ENCODE results near the gene CDCA4.

Gene CDCA4

DNA sequence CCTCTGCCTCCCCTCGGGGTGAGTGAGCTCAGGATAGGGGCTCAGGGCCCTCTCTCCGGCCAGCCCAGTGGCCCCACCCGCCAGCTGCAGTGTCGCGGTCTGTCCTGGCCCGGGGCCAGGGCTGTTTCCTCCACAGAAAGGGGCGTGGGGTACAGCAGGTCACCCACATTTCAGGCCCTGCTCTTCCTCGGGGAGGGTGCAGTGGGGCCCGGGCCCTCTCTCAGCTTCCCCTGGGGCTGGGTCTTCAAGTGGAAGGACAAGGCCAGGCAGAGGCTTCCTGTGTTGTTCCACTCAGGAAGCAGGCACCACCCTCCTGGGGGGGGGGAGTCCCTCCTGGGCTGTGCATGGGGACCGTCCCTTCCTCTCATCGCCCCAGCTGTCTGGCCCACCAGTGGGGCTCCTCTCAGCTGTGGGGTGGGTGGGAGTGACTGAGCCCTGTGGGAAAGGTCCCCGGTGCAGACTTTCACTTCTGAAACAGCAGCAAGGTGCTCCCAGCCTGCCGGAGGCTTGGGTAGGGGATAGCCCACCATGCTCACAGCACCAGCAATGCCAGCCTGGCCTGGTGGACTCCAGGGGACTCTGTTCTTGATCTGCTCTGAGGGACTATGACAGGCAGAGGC is 40.7 kb upstream of the CDCA4 start:
- H3K27ac ChIP-seq (ENCODE audit: low read depth, low read length, poor library complexity, severe bottlenecking), result no peak overlapping the region
- no peaks in the 10 kb centered on the region for H3K36me3 ChIP-seq (ENCODE audit: insufficient read depth, low read length)
- no peak overlapping the region for H2AFZ ChIP-seq (ENCODE audit: low read length)
- H3K27me3 ChIP-seq (ENCODE audit: insufficient read depth, low read length), result peaks cover 51% of the 10 kb centered on the region
- H3K4me2 ChIP-seq (ENCODE audit: low read length), result no peak overlapping the region
- H4K20me1 ChIP-seq (ENCODE audit: insufficient read depth, low read length), result no peaks in the 10 kb centered on the region
- no peaks in the 10 kb centered on the region for H3K9me3 ChIP-seq (ENCODE audit: low read length)
- H3F3A ChIP-seq (ENCODE audit: insufficient read depth, low read length), result no peaks in the 10 kb centered on the region
- TF ChIP-seq EZH2 (IDR thresholded peaks at IDR 0.05; ENCODE audit: borderline replicate concordance, low read length) (no peak), CTCF (IDR thresholded peaks at IDR 0.05; ENCODE audit: low read length) (no peak)
- no peak overlapping the region for H3K9ac ChIP-seq (ENCODE audit: low read length)
- H3K4me3 ChIP-seq (ENCODE audit: low read depth, low read length, poor library complexity, severe bottlenecking), result no peak overlapping the region
- H3K4me1 ChIP-seq (ENCODE audit: insufficient read depth, low read length, severe bottlenecking), result no peaks in the 10 kb centered on the region
- no peaks in the 10 kb centered on the region for H3K9me2 ChIP-seq (ENCODE audit: low read depth, low read length)
- H3K79me2 ChIP-seq (ENCODE audit: insufficient read depth, low read length), result no peaks in the 10 kb centered on the region

- no peaks in the 10 kb centered on the region for H3K9me3 ChIP-seq (ENCODE audit: low read length)
- no peaks in the 10 kb centered on the region for H3F3A ChIP-seq (ENCODE audit: insufficient read depth, low read length)
- no peak overlapping the region for H3K9ac ChIP-seq (ENCODE audit: low read length)
- H3K27ac ChIP-seq (ENCODE audit: low read depth, low read length, poor library complexity, severe bottlenecking), result no peak overlapping the region
- no peaks in the 10 kb centered on the region for H4K20me1 ChIP-seq (ENCODE audit: insufficient read depth, low read length)
- peaks cover 55% of the 10 kb centered on the region for H3K27me3 ChIP-seq (ENCODE audit: insufficient read depth, low read length)
- H3K4me1 ChIP-seq (ENCODE audit: insufficient read depth, low read length, severe bottlenecking), result no peaks in the 10 kb centered on the region
- H3K36me3 ChIP-seq (ENCODE audit: insufficient read depth, low read length), result no peaks in the 10 kb centered on the region
- no peaks in the 10 kb centered on the region for H3K79me2 ChIP-seq (ENCODE audit: insufficient read depth, low read length)
- no peak overlapping the region for H3K4me2 ChIP-seq (ENCODE audit: low read length)
- H3K4me3 ChIP-seq (ENCODE audit: low read depth, low read length, poor library complexity, severe bottlenecking), result no peak overlapping the region
- no peak for TF ChIP-seq CTCF (IDR thresholded peaks at IDR 0.05; ENCODE audit: low read length)
- no peak for TF ChIP-seq EZH2 (IDR thresholded peaks at IDR 0.05; ENCODE audit: borderline replicate concordance, low read length)
- H2AFZ ChIP-seq (ENCODE audit: low read length), result no peak overlapping the region
- no peaks in the 10 kb centered on the region for H3K9me2 ChIP-seq (ENCODE audit: low read depth, low read length)
These were observed 40.0 kb upstream of the CDCA4 start for GRCh38 chr14:105060751-105061427.

- no peak overlapping the region for H2AFZ ChIP-seq (ENCODE audit: low read length)
- H3K4me2 ChIP-seq (ENCODE audit: low read length), result no peak overlapping the region
- H3K27me3 ChIP-seq (ENCODE audit: insufficient read depth, low read length), result peaks cover 49% of the 10 kb centered on the region
- no peaks in the 10 kb centered on the region for H4K20me1 ChIP-seq (ENCODE audit: insufficient read depth, low read length)
- no peaks in the 10 kb centered on the region for H3K9me3 ChIP-seq (ENCODE audit: low read length)
- H3K4me3 ChIP-seq (ENCODE audit: low read depth, low read length, poor library complexity, severe bottlenecking), result no peak overlapping the region
- no peaks in the 10 kb centered on the region for H3K79me2 ChIP-seq (ENCODE audit: insufficient read depth, low read length)
- no peaks in the 10 kb centered on the region for H3K4me1 ChIP-seq (ENCODE audit: insufficient read depth, low read length, severe bottlenecking)
- H3K9ac ChIP-seq (ENCODE audit: low read length), result no peak overlapping the region
- H3K36me3 ChIP-seq (ENCODE audit: insufficient read depth, low read length), result no peaks in the 10 kb centered on the region
- no peaks in the 10 kb centered on the region for H3K9me2 ChIP-seq (ENCODE audit: low read depth, low read length)
- TF ChIP-seq CTCF (IDR thresholded peaks at IDR 0.05; ENCODE audit: low read length) (no peak), EZH2 (IDR thresholded peaks at IDR 0.05; ENCODE audit: borderline replicate concordance, low read length) (no peak)
- no peaks in the 10 kb centered on the region for H3F3A ChIP-seq (ENCODE audit: insufficient read depth, low read length)
- no peak overlapping the region for H3K27ac ChIP-seq (ENCODE audit: low read depth, low read length, poor library complexity, severe bottlenecking)
These were observed 39.2 kb upstream of the CDCA4 start for GRCh38 chr14:105059925-105060565.
